Right lobe of liver (tissue), 6 donors: ENCODE measurements around the gene TTLL12. TPM values are rescaled to one million over a fixed set of nuclear protein-coding genes. Genes with fewer than 3 reads are reported as not detected.

ENCODE experiments used
- ATAC-seq, 4 donors: fragments of 200-7000 bp; cut with Tn5 transposase; one replicate each; pipeline ENCODE4 v1.9.1; 2020; ENCODE audit warnings: mild to moderate bottlenecking in 4 of 4, moderate library complexity in 4 of 4
- DNase-seq, 3 donors: peaks; one replicate each; pipeline ENCODE4 v3.0.0-alpha.2; 2020
- H3K27ac ChIP-seq, 3 donors: fragments of 200-600 bp; one replicate each; pipeline ENCODE4 v1.8.0; 2022
- H3K27me3 ChIP-seq, 2 donors: fragments of 200-600 bp; one replicate each; pipeline ENCODE4 v1.8.0; 2022
- H3K36me3 ChIP-seq, 4 donors: fragments of 200-600 bp; sonication (generic) in 1 of 4; one replicate each; pipeline versions ENCODE4 v1.5.1 to v1.8.0; 2017 to 2022; ENCODE audit warnings: control low read depth in 1 of 4
- H3K4me1 ChIP-seq, 4 donors: fragments of 200-600 bp; sonication (generic) in 1 of 4; one replicate each; pipeline versions ENCODE4 v1.5.1 to v1.8.0; 2017 to 2022; ENCODE audit warnings: control low read depth in 1 of 4
- H3K4me3 ChIP-seq, 3 donors: fragments of 200-600 bp; one replicate each; pipeline ENCODE4 v1.8.0; 2022
- H3K9me3 ChIP-seq, 4 donors: fragments of 200-600 bp; sonication (generic) in 1 of 4; one replicate each; pipeline versions ENCODE4 v1.5.1 to v1.8.0; 2017 to 2022; ENCODE audit warnings: control low read depth in 1 of 4
- CTCF ChIP-seq, 4 donors: fragments of 200-600 bp in 3 of 4; fragments of 450-650 bp in 1 of 4; IDR thresholded peaks; one replicate each; pipeline versions ENCODE4 v1.5.1 to v1.8.0; 2016 to 2022; ENCODE audit warnings: antibody characterized with exemption in 4 of 4, mild to moderate bottlenecking in 2 of 4
- POLR2A ChIP-seq: fragments of 450-650 bp; IDR thresholded peaks from one replicate; pipeline ENCODE4 v1.6.1; 2017; ENCODE audit warnings: antibody characterized with exemption, mild to moderate bottlenecking
- WGBS: methylation state at CpG from one replicate; pipeline ENCODE4 v1.1.6; 2018; ENCODE audit warnings: low coverage, low lambda C conversion rate; ENCODE audit not compliant: insufficient coverage; ENCODE audit errors: missing lambda C conversion rate; 5-methylcytosine and 5-hydroxymethylcytosine counted together
- intact Hi-C, 2 donors: fragments of 100-400 bp; cut with DNase I; formaldehyde crosslinking; loops; one replicate each; pipeline versions ENCODE4 v1.11.2 to v1.14.1; 2022
- total RNA-seq, 6 experiments: library from RNA; depleted of rRNA in 2 of 6; stranded (reverse); fragments of >200 nt in 2 of 6; fragmentation: NEBNext Ultra II Directional in 3 of 6; extraction: Animal tissue kit (Norgen Biotek cat#: 25700) in 3 of 6; gene quantifications; one replicate each; pipeline versions ENCODE4 v1.1.0 to v1.2.4, GENCODE V29; 2016 to 2023
- donor health status: DM: no; HTN: yes; CAD: no.
- donor health status: DM: no; HTN: no; CAD: no.
- donor health status: DM: no; HTN: no; CAD: no.
- donor health status: DM: no; HTN: yes; CAD: no.
- donor health status: DM: no; HTN: yes; CAD: no.

Gene TTLL12
- total RNA-seq, 6 experiments from 2014 or later, result 18.6 to 43.5 (median 24.4) TPM

GRCh38 chr22:43182118-43182517 is 4.8 kb downstream of the TTLL12 start:
- TF ChIP-seq POLR2A (no peak), CTCF (IDR thresholded peaks at IDR 0.05) (no peak)
- H3K4me1 ChIP-seq, result peaks cover 0 to 10% (median 4%) of the 10 kb centered on the region in 4 donors
- H3K4me3 ChIP-seq, result no peak overlapping the region
- DNase-seq (no peak), ATAC-seq (no peak)
- H3K9me3 ChIP-seq, result no peaks in the 10 kb centered on the region
- H3K27me3 ChIP-seq, result no peaks in the 10 kb centered on the region
- H3K27ac ChIP-seq, result no peak overlapping the region
- 82% methylated on average over 2 of the region's 10 CpGs for WGBS
- intact Hi-C loops, result no loop called here
- peaks cover 0 to 23% (median 7%) of the 10 kb centered on the region in 4 donors for H3K36me3 ChIP-seq

- intact Hi-C loops, result no loop called here
These were observed 5.4 kb downstream of the TTLL12 start for GRCh38 chr22:43181321-43182076.

GRCh38 chr22:43180670-43181069 is 6.3 kb downstream of the TTLL12 start:
- H3K27ac ChIP-seq, result no peak overlapping the region
- no peak for ATAC-seq
- H3K27me3 ChIP-seq, result no peaks in the 10 kb centered on the region
- DNase-seq, result no peak
- TF ChIP-seq CTCF (IDR thresholded peaks at IDR 0.05), result no peak
- no peak for TF ChIP-seq POLR2A
- intact Hi-C loops, result no loop called here
- no peaks in the 10 kb centered on the region for H3K9me3 ChIP-seq
- peaks cover 0 to 5% (median 1%) of the 10 kb centered on the region in 4 donors for H3K4me1 ChIP-seq
- WGBS, result 89% methylated on average over 7 of the region's 15 CpGs
- H3K4me3 ChIP-seq, result no peak overlapping the region
- H3K36me3 ChIP-seq, result peaks cover 0 to 26% (median 7%) of the 10 kb centered on the region in 4 donors

More at GRCh38 chr22:43181321-43182076, 5.4 kb downstream of the TTLL12 start:
- TF ChIP-seq CTCF (IDR thresholded peaks at IDR 0.05) (no peak), POLR2A (no peak)
- H3K4me3 ChIP-seq, result no peak overlapping the region
- no peak overlapping the region for H3K27ac ChIP-seq
- H3K36me3 ChIP-seq, result peaks cover 0 to 23% (median 7%) of the 10 kb centered on the region in 4 donors
- DNase-seq (no peak), ATAC-seq (no peak)
- peaks cover 0 to 10% (median 4%) of the 10 kb centered on the region in 4 donors for H3K4me1 ChIP-seq
- no peaks in the 10 kb centered on the region for H3K27me3 ChIP-seq
- 82% methylated on average over 5 of the region's 13 CpGs for WGBS
- no peaks in the 10 kb centered on the region for H3K9me3 ChIP-seq

- Histone ChIP-seq H3K36me3 (peaks cover 0 to 34% (median 11%) of the 10 kb centered on the region in 4 donors), H3K4me3 (no peak overlapping the region), H3K9me3 (no peaks in the 10 kb centered on the region), H3K27me3 (no peaks in the 10 kb centered on the region), H3K27ac (no peak overlapping the region), H3K4me1 (no peaks in the 10 kb centered on the region)
- TF ChIP-seq POLR2A, result no peak
- WGBS, result 100% methylated on average over 5 of the region's 15 CpGs
- intact Hi-C loops, result no loop called here
- ATAC-seq (no peak), DNase-seq (no peak)
These were observed 7.1 kb downstream of the TTLL12 start for GRCh38 chr22:43179911-43180195.

GRCh38 chr22:43179146-43179910 is 7.6 kb downstream of the TTLL12 start:
- Histone ChIP-seq H3K36me3 (peaks cover 0 to 40% (median 13%) of the 10 kb centered on the region in 4 donors), H3K27ac (no peak overlapping the region), H3K4me3 (no peak overlapping the region), H3K4me1 (no peaks in the 10 kb centered on the region), H3K27me3 (no peaks in the 10 kb centered on the region), H3K9me3 (no peaks in the 10 kb centered on the region)
- TF ChIP-seq CTCF (IDR thresholded peaks at IDR 0.05), result no peak
- no peak for TF ChIP-seq POLR2A
- ATAC-seq, result no peak
- intact Hi-C loops, result no loop called here
- no peak for DNase-seq
- 98% methylated on average over 10 of the region's 25 CpGs for WGBS
